ENCODE data around the gene SSBP2. TPM values are rescaled to one million over a fixed set of nuclear protein-coding genes. Genes with fewer than 3 reads are reported as not detected.
A peak's percentile ranks its signal among the peaks of the same experiment; 100 is the strongest.

SSBP2 gene
- total RNA-seq: 10 to 100 TPM; 13.1 to 21.5 TPM

DNA sequence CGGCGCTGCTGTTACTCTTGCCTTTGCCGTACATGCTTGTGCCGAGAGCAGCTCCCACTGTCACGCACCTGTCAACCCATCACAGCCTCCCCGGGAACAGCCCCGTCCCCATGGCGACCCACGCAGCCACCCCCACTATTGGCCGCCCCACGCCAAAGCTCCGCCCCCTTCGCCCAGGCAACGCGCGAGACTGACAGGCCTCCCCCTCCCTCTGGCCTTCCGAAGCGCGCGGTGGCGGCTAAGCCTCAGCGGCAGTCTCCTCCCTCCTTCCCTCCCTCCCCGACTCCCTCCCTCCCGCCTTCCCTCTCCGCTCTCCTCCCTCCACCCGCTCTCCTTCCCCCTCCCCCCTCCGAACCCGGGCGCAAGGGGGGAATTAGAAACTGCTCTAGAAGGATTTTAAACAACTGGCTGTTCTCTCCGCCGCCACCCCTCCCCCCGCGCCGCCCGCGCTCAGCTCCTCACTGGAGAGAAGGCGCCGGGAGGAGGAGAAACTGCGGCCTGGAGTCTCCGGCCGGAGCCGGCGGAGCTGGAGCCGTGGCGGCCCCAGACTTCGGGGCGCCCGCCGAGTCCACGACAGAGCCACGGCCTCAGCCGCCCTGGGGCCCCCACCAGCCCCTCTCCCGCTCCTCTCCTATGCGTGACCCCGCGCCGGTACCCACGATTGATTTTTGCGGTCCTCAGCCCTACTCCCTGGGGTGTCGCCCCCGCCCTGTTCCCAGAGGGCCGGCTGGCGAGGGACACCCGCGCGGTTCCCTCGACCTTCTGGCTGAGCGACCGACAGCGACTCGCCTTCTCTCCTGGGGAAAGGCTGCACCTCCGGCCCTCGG is at the start of gene SSBP2:
Gene SSBP2, minus strand, starts transcription at position 89 of the 827 bp plus-strand sequence. Its CDS starts 55 bp downstream, at position 34.
- Mint-ChIP-seq H3K36me3 (no peaks in the 10 kb centered on the region), H3K27ac (peak within 1 kb of the TSS; percentile 84), H3K4me1 (peaks cover 22% of the 10 kb centered on the region), H3K9me3 (ENCODE audit: low read depth) (no peaks in the 10 kb centered on the region), H3K27me3 (peaks cover 30% of the 10 kb centered on the region), H3K4me3 (peak within 1 kb of the TSS; percentile 88)
- CTCF ChIA-PET: interaction anchor here (1.4 to 2.7 kb wide), 7 partner anchors 28 to 415 kb away, joined by 3 to 24 read pairs (median 7); no protein-coding TSS in a partner anchor
- ATAC-seq: peak; percentile 89
- DNase-seq: peak; percentile 98

DNA sequence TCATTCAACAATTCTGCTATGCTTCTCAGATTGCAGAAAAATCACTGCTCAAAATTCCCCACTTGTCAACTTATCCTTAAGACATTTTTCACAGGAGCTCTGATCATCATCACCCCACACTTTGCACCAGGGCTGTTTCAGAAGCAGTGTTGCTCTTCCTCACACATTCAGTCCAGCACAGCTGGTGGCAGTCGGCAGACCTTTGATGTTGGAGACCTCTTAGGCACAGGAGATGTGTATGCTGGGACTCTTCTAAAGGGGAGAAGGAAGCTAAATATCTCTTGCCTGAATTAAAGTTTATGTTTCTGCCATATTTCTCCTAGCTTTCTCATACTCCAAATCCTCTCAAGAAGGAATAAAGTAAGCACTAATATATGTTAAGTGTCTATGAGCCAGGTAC is 44.8 kb upstream of the SSBP2 start:
- Mint-ChIP-seq H3K9me3 (ENCODE audit: low read depth) (no peaks in the 10 kb centered on the region), H3K4me1 (no peaks in the 10 kb centered on the region), H3K4me3 (no peak overlapping the region), H3K27ac (no peak overlapping the region), H3K27me3 (peaks cover 4% of the 10 kb centered on the region), H3K36me3 (no peaks in the 10 kb centered on the region)
- CTCF ChIA-PET: no interaction called here
- DNase-seq (no peak), ATAC-seq (no peak)

DNA sequence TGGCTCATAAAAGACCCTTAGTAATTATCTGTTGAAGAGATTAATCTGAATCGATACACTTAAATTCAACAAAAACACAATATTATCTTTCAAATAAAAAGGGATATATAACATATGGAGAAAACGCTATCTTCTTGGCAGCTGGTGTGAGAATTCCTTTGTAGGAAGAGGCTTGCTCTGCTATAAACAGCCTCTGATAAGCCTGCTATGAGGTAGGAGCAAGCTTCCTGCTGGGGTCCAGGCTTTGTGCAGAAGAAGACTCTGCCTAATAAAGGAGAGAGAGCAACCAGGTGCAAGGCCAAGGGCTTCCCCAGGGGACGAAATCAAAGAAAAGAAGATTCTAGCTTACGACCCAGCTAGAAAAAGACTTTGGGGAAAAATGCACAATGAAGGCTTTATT is 43.3 kb upstream of the SSBP2 start:
- CTCF ChIA-PET: interaction anchor here (0.6 kb wide), 1 partner anchor 260 kb away, joined by 3 read pairs; no protein-coding TSS in a partner anchor
- Mint-ChIP-seq H3K36me3 (no peaks in the 10 kb centered on the region), H3K27me3 (peaks cover 2% of the 10 kb centered on the region)

GRCh38 chr5:81790336-81790735 is 39.4 kb upstream of the SSBP2 start:
- CTCF ChIA-PET: no interaction called here
- no peak overlapping the region for H3K4me3 Mint-ChIP-seq

More for the DNA sequence above, 43.3 kb upstream of the SSBP2 start:
- Mint-ChIP-seq H3K4me1 (no peaks in the 10 kb centered on the region), H3K4me3 (no peak overlapping the region), H3K27ac (no peak overlapping the region), H3K9me3 (ENCODE audit: low read depth) (no peaks in the 10 kb centered on the region)
- ATAC-seq (no peak), DNase-seq (no peak)

GRCh38 chr5:81789033-81789432 is 38.1 kb upstream of the SSBP2 start:
- ATAC-seq (no peak), DNase-seq (no peak)
- Mint-ChIP-seq H3K36me3 (no peaks in the 10 kb centered on the region), H3K4me3 (no peak overlapping the region), H3K27me3 (no peaks in the 10 kb centered on the region), H3K4me1 (no peaks in the 10 kb centered on the region), H3K9me3 (ENCODE audit: low read depth) (no peaks in the 10 kb centered on the region), H3K27ac (no peak overlapping the region)
- CTCF ChIA-PET: interaction anchor here (1.0 kb wide), 1 partner anchor 63 kb away, joined by 3 read pairs; no protein-coding TSS in a partner anchor

More at GRCh38 chr5:81790336-81790735, 39.4 kb upstream of the SSBP2 start:
- Mint-ChIP-seq H3K36me3 (no peaks in the 10 kb centered on the region), H3K4me1 (no peaks in the 10 kb centered on the region), H3K9me3 (ENCODE audit: low read depth) (no peaks in the 10 kb centered on the region), H3K27me3 (no peaks in the 10 kb centered on the region), H3K27ac (no peak overlapping the region)
- DNase-seq: no peak
- no peak for ATAC-seq

DNA sequence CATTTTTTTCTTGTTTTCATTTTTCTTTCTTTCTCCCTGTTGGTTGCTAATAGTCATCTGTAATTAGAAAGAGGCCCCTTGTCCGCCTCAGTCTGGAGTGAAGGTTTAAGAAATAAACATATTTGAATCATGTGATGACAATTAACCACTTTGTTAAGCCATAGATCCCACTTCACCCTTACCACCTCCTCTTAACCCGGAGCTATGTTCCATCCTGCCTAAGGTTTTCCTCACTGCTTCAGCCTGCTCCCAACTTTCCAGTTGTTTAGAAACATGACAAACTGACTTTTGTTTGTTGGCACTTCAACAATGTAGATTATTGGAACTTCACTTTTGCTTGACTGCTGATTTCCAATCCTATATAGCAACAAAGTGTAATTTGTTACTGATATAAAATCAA is 37.4 kb upstream of the SSBP2 start:
- H3K4me3 Mint-ChIP-seq: no peak overlapping the region

DNA sequence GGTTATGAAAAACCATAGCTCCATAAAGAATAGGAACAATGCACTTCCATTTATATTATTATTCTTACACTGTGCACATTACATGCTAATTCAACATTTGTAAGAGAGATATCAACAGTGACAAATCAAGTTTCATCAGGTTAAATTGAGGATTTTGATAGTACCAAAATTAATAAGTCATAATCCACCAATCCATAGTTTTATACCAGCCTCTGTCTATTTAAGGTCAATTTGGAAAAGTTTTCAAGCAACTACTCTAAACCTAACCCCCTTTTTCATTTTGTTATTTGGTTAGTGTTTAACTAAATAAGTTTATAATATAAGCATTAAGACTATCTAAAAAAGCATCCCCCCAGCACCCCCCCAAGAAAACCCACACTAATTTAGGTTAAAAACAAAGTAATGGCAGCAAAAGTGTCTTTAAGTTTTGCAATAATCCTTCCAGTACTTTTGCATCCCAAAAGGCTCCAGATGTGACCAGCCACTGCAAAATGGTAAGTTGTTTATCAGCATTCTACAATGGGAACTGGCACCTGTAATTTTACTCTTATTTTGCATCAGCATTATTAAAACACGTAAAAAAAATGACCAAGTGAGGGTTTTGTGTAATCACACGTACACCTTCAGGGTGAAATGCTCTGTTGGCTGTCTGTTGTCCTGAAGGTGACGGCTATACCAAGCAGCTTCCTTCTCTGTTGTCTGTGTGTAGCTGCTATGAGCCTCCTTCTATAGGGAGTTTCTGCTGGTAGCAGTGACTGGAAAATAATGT is 36.8 kb upstream of the SSBP2 start:
- Mint-ChIP-seq H3K27ac (no peak overlapping the region), H3K27me3 (no peaks in the 10 kb centered on the region), H3K9me3 (ENCODE audit: low read depth) (no peaks in the 10 kb centered on the region), H3K4me3 (no peak overlapping the region), H3K4me1 (no peaks in the 10 kb centered on the region), H3K36me3 (no peaks in the 10 kb centered on the region)
- CTCF ChIA-PET: no interaction called here
- ATAC-seq (no peak), DNase-seq (no peak)

More for the DNA sequence above, 37.4 kb upstream of the SSBP2 start:
- ATAC-seq (no peak), DNase-seq (no peak)
- H3K27ac Mint-ChIP-seq: no peak overlapping the region
- H3K27me3 Mint-ChIP-seq: no peaks in the 10 kb centered on the region
- no peaks in the 10 kb centered on the region for H3K9me3 Mint-ChIP-seq (ENCODE audit: low read depth)
- no peaks in the 10 kb centered on the region for H3K4me1 Mint-ChIP-seq
- no peaks in the 10 kb centered on the region for H3K36me3 Mint-ChIP-seq
- CTCF ChIA-PET: no interaction called here

- Mint-ChIP-seq H3K4me1 (no peaks in the 10 kb centered on the region), H3K36me3 (no peaks in the 10 kb centered on the region), H3K27me3 (no peaks in the 10 kb centered on the region), H3K27ac (no peak overlapping the region), H3K9me3 (ENCODE audit: low read depth) (no peaks in the 10 kb centered on the region), H3K4me3 (no peak overlapping the region)
- CTCF ChIA-PET: no interaction called here
- no peak for ATAC-seq
- DNase-seq: no peak
These were observed 36.1 kb upstream of the SSBP2 start for GRCh38 chr5:81786991-81787390.

DNA sequence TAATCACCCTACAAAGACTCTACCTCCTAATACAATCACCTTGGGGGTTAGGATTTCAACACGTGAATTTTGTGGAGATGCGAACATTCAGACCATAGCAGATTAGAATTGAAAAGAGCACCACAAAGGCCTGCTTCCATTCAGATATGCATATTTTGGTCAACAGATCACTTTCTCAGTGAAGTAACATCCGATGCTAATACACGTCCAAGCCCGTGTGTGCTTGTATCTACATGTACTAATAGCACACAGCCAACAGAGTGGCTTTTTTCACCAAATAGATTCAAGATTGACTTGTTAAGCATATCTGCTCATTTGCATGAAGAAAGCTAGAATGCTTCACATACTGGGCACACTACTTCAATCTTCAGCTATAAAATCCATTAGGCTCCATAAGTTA is 35.6 kb upstream of the SSBP2 start:
- no peaks in the 10 kb centered on the region for H3K9me3 Mint-ChIP-seq (ENCODE audit: low read depth)
- CTCF ChIA-PET: no interaction called here
- H3K4me3 Mint-ChIP-seq: no peak overlapping the region
- H3K27me3 Mint-ChIP-seq: no peaks in the 10 kb centered on the region
- ATAC-seq: no peak
- no peaks in the 10 kb centered on the region for H3K4me1 Mint-ChIP-seq
- H3K27ac Mint-ChIP-seq: no peak overlapping the region
- no peaks in the 10 kb centered on the region for H3K36me3 Mint-ChIP-seq
- DNase-seq: no peak

GRCh38 chr5:81785322-81785721 is 34.4 kb upstream of the SSBP2 start:
- H3K36me3 Mint-ChIP-seq: no peaks in the 10 kb centered on the region
- CTCF ChIA-PET: no interaction called here
- DNase-seq: no peak
- no peaks in the 10 kb centered on the region for H3K9me3 Mint-ChIP-seq (ENCODE audit: low read depth)
- H3K27me3 Mint-ChIP-seq: no peaks in the 10 kb centered on the region
- no peak for ATAC-seq
- H3K4me3 Mint-ChIP-seq: no peak overlapping the region
- no peaks in the 10 kb centered on the region for H3K4me1 Mint-ChIP-seq
- no peak overlapping the region for H3K27ac Mint-ChIP-seq

DNA sequence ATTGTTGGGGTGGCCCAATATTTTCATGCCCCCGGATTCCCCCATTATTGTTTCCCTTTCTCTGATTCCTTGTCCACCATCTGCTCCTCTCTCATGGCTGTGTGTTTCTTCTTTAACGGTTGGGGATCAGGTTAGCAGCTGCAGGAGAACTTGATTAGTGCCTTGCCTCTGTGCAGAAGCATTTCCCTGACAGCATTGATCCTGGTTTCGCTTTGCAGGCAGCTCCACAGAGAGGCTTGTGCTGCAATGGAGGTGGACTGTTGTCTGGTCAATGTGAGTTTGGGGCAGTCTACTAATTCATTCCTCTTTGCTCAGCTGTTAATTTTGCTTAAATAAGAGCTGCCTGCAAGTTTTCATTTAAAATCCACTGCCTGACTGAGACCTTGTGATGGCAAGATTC is 32.5 kb upstream of the SSBP2 start:
- DNase-seq (no peak), ATAC-seq (no peak)
- Mint-ChIP-seq H3K4me3 (no peak overlapping the region), H3K36me3 (peaks cover 3% of the 10 kb centered on the region), H3K9me3 (ENCODE audit: low read depth) (no peaks in the 10 kb centered on the region), H3K27ac (no peak overlapping the region), H3K4me1 (peaks cover 14% of the 10 kb centered on the region), H3K27me3 (no peaks in the 10 kb centered on the region)
- CTCF ChIA-PET: no interaction called here

GRCh38 chr5:81782811-81783210 is 31.9 kb upstream of the SSBP2 start:
- Mint-ChIP-seq H3K9me3 (ENCODE audit: low read depth) (no peaks in the 10 kb centered on the region), H3K36me3 (peaks cover 6% of the 10 kb centered on the region), H3K4me3 (no peak overlapping the region), H3K4me1 (peaks cover 17% of the 10 kb centered on the region), H3K27me3 (no peaks in the 10 kb centered on the region), H3K27ac (no peak overlapping the region)
- CTCF ChIA-PET: no interaction called here
- DNase-seq: no peak
- ATAC-seq: no peak

- no peaks in the 10 kb centered on the region for H3K27me3 Mint-ChIP-seq
- peaks cover 17% of the 10 kb centered on the region for H3K4me1 Mint-ChIP-seq
- peaks cover 8% of the 10 kb centered on the region for H3K36me3 Mint-ChIP-seq
- no peak overlapping the region for H3K4me3 Mint-ChIP-seq
- H3K9me3 Mint-ChIP-seq (ENCODE audit: low read depth): no peaks in the 10 kb centered on the region
- ATAC-seq (no peak), DNase-seq (no peak)
- H3K27ac Mint-ChIP-seq: peak overlapping the region; percentile 87
- CTCF ChIA-PET: interaction anchor here (1.5 to 1.7 kb wide), 2 partner anchors 12 to 59 kb away, joined by 5 to 7 read pairs; no protein-coding TSS in a partner anchor
These were observed 29.0 kb upstream of the SSBP2 start for GRCh38 chr5:81779916-81780266.
